ENCODE data around the gene ADAM8. TPM values are rescaled to one million over a fixed set of nuclear protein-coding genes. Genes with fewer than 3 reads are reported as not detected.
A peak's percentile ranks its signal among the peaks of the same experiment; 100 is the strongest.

Gene ADAM8
- total RNA-seq, 4 donors from 2014 or later, result 2.3 to 21.3 (median 13.7) TPM

- in situ Hi-C loops (cut with MboI; ENCODE audit: low pct_ligation_motif_present in 1 of 4, low pct_unique_long_range_greater_than_20kb in 1 of 4, low sequenced_read_pairs in 3 of 4), result no loop called here
- H3K36me3 ChIP-seq, result peaks cover 0 to 9% (median 0%) of the 10 kb centered on the region in 4 donors
Observed at GRCh38 chr10:133308421-133309099, 31.9 kb upstream of the ADAM8 start, which contains the start of the genes TUBGCP2 and ZNF511. TUBGCP2 (minus strand) TSS chr10:133308872; CDS start chr10:133302941, 5,931 bp downstream. ZNF511 (plus strand) TSS chr10:133308914; CDS start chr10:133308944, 30 bp downstream.

GRCh38 chr10:133307776-133308420, 31.2 kb upstream of the ADAM8 start:
- peak; percentile 91 for DNase-seq
- Histone ChIP-seq H3K36me3 (peaks cover 0 to 9% (median 0%) of the 10 kb centered on the region in 4 donors), H3K4me1 (peaks cover 7 to 33% (median 18%) of the 10 kb centered on the region in 4 donors), H3K27me3 (no peaks in the 10 kb centered on the region), H3K27ac (peak overlapping the region; percentile 97 to 98 (median 98)), H3K4me3 (peak overlapping the region; percentile 84 to 98 (median 93)), H3K9me3 (no peaks in the 10 kb centered on the region)
- TF ChIP-seq EP300 (IDR thresholded peaks at IDR 0.05; ENCODE audit: low read depth), result no peak
- peak; percentile 50 for TF ChIP-seq POLR2A (IDR thresholded peaks at IDR 0.05)
- peak in 1 of 3 donors; percentile 33 for TF ChIP-seq POLR2AphosphoS5 (IDR thresholded peaks at IDR 0.05)
- TF ChIP-seq CTCF (IDR thresholded peaks at IDR 0.05), result peak; percentile 60 to 82 (median 72)
- in situ Hi-C loops (cut with MboI; ENCODE audit: low pct_ligation_motif_present in 1 of 4, low pct_unique_long_range_greater_than_20kb in 1 of 4, low sequenced_read_pairs in 3 of 4), result no loop called here
- intact Hi-C loops (cut with DNase I; ENCODE audit: low total_unique reads), result no loop called here
- WGBS, 2 donors (ENCODE audit: low coverage in 1 of 2), result 0 to 3% methylated on average over 6 to 25 of the region's 25 CpGs

More at GRCh38 chr10:133308421-133309099, 31.9 kb upstream of the ADAM8 start, which contains the start of the genes TUBGCP2 and ZNF511:
- H3K9me3 ChIP-seq, result no peaks in the 10 kb centered on the region
- H3K4me3 ChIP-seq, result peak within 1 kb of the TSS; percentile 84 to 98 (median 93)
- peak; percentile 89 for DNase-seq
- H3K27me3 ChIP-seq, result no peaks in the 10 kb centered on the region
- WGBS, 2 donors (ENCODE audit: low coverage in 1 of 2), result 0% methylated on average over 43 of the region's 89 CpGs; no CpG with 5 or more reads in 1 of the 2 donors
- TF ChIP-seq POLR2AphosphoS5 (IDR thresholded peaks at IDR 0.05), result peak; percentile 74 to 93 (median 87)
- peak in 1 of 5 experiments; percentile 10 for TF ChIP-seq CTCF (IDR thresholded peaks at IDR 0.05)
- peak; percentile 72 for TF ChIP-seq POLR2A (IDR thresholded peaks at IDR 0.05)
- no peak for TF ChIP-seq EP300 (IDR thresholded peaks at IDR 0.05; ENCODE audit: low read depth)
- intact Hi-C loops (cut with DNase I; ENCODE audit: low total_unique reads), result no loop called here
- peak within 1 kb of the TSS; percentile 97 to 98 (median 98) for H3K27ac ChIP-seq
- H3K4me1 ChIP-seq, result peaks cover 7 to 33% (median 18%) of the 10 kb centered on the region in 4 donors

- Histone ChIP-seq H3K4me3 (peak overlapping the region in 1 of 4 donors; percentile 84), H3K9me3 (no peaks in the 10 kb centered on the region), H3K4me1 (peaks cover 7 to 33% (median 18%) of the 10 kb centered on the region in 4 donors), H3K36me3 (peaks cover 0 to 7% (median 0%) of the 10 kb centered on the region in 4 donors), H3K27ac (peak overlapping the region in 2 of 4 donors; percentile 97 to 98), H3K27me3 (no peaks in the 10 kb centered on the region)
- TF ChIP-seq POLR2A (IDR thresholded peaks at IDR 0.05) (no peak), POLR2AphosphoS5 (IDR thresholded peaks at IDR 0.05) (no peak), EP300 (IDR thresholded peaks at IDR 0.05; ENCODE audit: low read depth) (no peak), CTCF (IDR thresholded peaks at IDR 0.05) (no peak)
- intact Hi-C loops (cut with DNase I; ENCODE audit: low total_unique reads) (no loop called here), in situ Hi-C loops (cut with MboI; ENCODE audit: low pct_ligation_motif_present in 1 of 4, low pct_unique_long_range_greater_than_20kb in 1 of 4, low sequenced_read_pairs in 3 of 4) (no loop called here)
- 89 to 93% methylated on average over 3 to 17 of the region's 17 CpGs for WGBS, 2 donors (ENCODE audit: low coverage in 1 of 2)
- no peak for DNase-seq
Observed at GRCh38 chr10:133306941-133307379, 30.3 kb upstream of the ADAM8 start.

- Histone ChIP-seq H3K36me3 (peaks cover 0 to 5% (median under 1%) of the 10 kb centered on the region in 4 donors), H3K4me1 (peaks cover 7 to 33% (median 18%) of the 10 kb centered on the region in 4 donors), H3K4me3 (no peak overlapping the region), H3K9me3 (no peaks in the 10 kb centered on the region), H3K27ac (peak overlapping the region in 2 of 4 donors; percentile 5 to 54), H3K27me3 (no peaks in the 10 kb centered on the region)
- intact Hi-C loops (cut with DNase I; ENCODE audit: low total_unique reads) (no loop called here), in situ Hi-C loops (cut with MboI; ENCODE audit: low pct_ligation_motif_present in 1 of 4, low pct_unique_long_range_greater_than_20kb in 1 of 4, low sequenced_read_pairs in 3 of 4) (no loop called here)
- TF ChIP-seq POLR2A (IDR thresholded peaks at IDR 0.05), result no peak
- no peak for TF ChIP-seq POLR2AphosphoS5 (IDR thresholded peaks at IDR 0.05)
- no peak for TF ChIP-seq EP300 (IDR thresholded peaks at IDR 0.05; ENCODE audit: low read depth)
- TF ChIP-seq CTCF (IDR thresholded peaks at IDR 0.05), result no peak
- WGBS, 2 donors (ENCODE audit: low coverage in 1 of 2), result 95% methylated on average over 5 of the region's 5 CpGs; no CpG with 5 or more reads in 1 of the 2 donors
- no peak for DNase-seq
Observed at GRCh38 chr10:133306097-133306476, 29.4 kb upstream of the ADAM8 start.
